ENCODE measurements around the gene ENOX2.
A peak's percentile ranks its signal among the peaks of the same experiment; 100 is the strongest.
"Not testable (repeated sequence)": the region's sequence is repeated elsewhere in the genome, so short reads cannot be mapped to it uniquely, and the experiment has no call there.

Gene ENOX2

DNA sequence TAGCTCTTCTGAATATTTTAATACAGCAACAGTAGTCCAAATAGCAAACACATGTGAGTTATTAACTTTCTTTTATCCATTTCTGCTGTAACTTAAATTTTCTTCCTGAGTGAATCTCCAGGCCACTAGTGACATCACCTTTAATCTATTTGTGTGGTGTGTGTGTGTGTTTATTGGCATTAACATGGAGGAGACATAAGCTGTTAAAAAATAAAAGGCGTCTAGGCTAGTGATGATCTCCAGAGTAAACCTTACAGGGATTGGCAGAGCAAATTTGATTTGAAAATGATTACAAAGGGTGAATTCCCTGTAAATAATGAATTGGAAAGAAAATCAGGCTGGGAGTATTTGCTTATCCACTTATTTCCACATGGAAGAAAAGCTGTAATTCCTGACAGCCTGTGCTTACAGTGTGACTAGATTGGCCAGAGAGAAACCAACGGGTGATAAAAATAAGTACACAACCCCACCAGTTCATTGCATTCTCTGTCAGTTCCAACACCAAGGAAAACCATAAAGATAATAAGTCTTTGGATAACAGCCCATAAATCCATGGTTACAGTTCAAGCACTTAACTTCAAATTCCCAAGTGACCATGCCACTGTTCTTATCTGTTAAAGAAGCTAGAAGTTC, 186.1 kb downstream of the ENOX2 start:
- no peak for DNase-seq
- intact Hi-C loops (cut with DNase I) = no loop called here

- intact Hi-C loops (cut with DNase I) = no loop called here
- peak in 1 of 42 donors; percentile 42 for DNase-seq
Measured at GRCh38 chrX:130716346-130716745, 186.7 kb downstream of the ENOX2 start.

DNA sequence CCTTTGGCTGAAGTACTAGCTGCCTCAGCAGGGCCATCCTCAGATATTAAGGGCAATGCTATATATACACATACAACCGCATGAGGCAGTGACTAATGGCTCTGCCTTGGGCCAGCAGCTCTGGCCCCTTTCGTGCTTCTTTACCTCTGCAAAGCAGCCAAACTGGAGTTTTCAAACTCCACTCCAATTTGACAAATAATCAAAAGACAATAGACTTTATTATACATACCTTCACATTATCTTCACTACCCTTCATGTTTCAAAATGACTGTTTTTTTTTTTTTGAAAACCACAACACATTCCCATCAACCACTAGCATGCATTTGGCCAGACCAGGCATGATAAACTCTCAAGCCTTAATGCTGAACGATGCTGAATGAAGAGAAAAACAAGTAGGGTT, 187.7 kb downstream of the ENOX2 start:
- intact Hi-C loops (cut with DNase I) = no loop called here
- no peak for DNase-seq

DNA sequence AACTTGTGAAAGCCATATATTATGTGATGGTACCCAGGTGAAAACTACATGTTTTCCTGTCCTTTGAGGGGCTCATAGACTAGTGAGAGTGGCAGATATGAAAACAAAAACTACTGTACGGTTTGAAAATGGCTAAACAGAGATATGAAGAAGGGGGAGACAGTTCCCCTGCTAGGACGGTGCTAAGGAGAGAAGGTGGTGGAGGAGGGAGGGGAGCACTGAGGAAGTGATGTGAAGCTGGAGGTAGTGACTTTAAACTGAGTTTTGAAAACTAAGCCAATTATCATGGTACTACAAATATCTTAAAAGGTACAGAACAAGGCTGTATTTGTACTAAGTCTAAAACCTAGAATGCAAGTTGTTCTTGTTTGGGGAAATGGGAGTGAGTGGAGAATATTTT, 188.3 kb downstream of the ENOX2 start:
- DNase-seq = no peak
- intact Hi-C loops (cut with DNase I) = no loop called here

DNA sequence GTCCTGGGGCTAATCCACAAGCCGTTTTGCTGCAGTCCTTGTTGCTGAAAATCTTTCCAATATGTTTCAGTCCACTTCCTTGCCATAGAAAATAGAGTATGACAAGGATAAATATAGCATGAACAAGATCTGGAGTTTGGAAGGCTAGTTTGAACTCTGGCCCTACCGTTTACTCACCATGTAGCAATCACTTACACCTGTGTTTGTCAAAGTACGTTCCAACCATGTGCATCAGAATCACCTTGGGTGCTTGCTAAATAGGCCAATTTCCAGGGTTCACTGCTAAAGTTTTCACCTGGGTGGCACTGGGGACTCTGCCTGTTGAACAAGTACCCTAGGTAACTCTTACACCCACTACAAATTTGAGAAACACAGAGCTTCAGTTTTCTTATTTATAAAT, 188.9 kb downstream of the ENOX2 start:
- intact Hi-C loops (cut with DNase I) = no loop called here
- DNase-seq = no peak

DNA sequence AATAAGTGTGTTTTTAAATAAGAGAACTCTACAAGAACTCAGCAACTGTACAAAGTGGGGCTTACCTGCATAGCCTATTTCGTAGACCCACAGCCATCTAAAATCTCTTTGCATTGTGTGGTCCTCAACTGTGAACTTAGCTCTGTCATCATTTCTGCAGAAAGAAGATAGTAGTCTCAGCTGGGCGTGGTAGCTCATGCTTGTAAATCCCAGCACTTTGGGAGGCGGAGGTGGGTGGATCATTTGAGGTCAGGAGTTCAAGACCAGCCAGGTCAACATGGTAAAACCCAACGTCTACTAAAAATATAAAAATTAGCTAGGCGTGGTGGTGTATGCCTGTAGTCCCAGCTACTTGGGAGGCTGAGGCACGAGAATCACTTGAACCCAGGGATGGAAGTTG, 193.8 kb downstream of the ENOX2 start:
- intact Hi-C loops (cut with DNase I); DNase-seq: not testable (repeated sequence)

DNA sequence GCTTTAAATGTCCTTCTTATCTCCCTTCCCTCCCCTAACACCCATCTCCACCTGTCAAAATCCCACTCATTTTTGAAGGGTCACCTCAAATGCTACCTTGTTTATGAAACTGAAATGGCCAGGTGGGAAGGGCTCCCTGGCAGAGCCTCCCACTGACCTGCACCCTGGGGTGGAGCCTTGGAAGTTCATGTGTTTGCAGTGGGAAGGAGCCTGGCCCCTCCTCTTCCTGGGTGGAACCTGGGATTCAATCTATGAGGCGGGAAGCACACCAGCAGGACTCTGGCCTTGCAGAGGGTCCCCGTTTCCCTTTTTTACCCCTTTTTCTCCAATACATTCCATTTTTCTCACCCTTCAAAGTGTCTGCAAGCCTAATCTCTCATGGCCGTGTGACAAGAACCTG, 197.4 kb downstream of the ENOX2 start:
- DNase-seq = no peak
- intact Hi-C loops (cut with DNase I) = no loop called here

DNA sequence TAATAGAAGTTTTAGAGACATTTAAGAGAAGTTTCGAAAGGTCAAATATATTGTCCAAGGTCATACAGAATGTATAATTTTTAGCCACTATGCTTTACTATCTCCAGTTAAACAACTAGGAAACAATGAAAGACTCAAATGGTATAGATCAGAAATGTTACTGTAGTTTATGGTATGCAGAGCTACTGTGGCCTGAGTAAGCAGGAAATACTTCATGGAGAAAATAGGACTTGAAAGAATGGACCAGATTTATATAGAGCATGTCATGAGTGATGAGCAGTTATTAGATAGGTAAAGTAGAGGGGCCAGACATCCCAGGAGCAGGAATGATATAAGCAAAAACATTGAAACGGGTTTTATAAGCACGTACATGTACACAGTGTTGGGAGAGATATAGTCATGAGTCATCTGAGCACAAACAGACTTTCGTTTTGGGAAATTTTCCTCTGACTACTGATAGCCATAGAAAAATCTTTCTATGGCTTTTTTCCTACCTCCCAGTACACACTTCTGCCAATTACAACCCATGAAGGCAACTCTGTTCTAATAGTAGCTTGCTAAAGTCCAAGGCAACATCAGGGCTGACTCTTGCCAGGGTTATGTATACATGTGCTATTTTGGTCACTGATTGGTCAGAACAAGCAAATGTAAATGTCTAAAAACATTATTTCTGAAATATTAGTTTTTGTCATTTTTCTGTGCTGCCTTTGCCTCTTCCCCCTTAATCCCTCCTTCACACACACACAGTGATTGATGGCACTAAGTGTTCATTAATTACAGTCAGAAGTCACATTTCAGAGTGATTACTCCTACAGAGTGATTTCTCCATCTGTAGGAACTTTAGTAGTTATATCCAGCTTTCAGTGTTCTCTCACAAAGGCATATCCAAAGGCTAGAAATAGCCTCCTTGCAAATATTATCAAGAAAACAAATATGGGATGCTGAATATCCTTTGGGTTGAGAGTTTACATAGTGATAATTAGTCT, 198.7 kb downstream of the ENOX2 start:
- intact Hi-C loops (cut with DNase I) = no loop called here

DNA sequence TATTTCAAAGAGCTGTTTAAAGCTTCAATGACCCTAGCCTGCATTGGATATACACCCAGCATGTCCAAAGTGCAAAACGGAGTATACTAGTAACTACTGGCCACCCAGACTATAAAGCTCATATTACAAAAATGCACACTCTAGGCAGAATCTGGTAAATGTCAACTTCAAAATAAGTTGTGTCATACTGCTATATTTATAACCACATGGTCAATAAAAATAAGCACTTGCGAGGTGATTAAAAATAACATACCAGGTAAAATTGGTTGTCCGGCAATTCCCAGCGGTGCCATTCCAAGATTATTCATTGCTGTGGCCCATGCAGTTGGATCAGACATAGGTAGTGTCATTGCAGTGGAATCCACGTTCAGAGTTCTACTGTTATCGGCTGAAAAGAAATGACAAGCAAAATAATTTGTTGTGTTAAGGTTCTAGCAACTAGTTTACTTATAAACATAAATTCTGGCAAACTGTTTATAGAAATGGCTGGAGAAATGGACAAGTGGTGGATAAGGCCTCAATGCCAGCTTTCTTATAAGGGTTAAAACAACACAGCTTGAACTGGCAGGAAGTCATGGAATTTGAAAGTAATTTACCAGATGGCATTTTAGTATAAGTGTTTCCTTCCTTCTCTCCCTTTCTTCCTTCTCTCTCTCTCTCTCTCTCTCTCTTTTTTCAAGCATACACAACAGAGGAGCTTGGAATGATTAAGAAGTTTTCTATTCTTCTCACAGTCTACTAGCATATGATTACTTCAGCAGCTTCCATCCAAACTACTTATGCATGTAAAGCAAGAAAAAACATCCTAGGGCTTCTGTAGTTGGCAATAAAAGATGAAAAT, 199.9 kb downstream of the ENOX2 start:
- intact Hi-C loops (cut with DNase I) = no loop called here
- DNase-seq = no peak

More for the DNA sequence above, 198.7 kb downstream of the ENOX2 start:
- no peak for DNase-seq

- intact Hi-C loops (cut with DNase I) = no loop called here
Measured at GRCh38 chrX:130700629-130701028, 202.4 kb downstream of the ENOX2 start.

GRCh38 chrX:130699618-130700017, 203.4 kb downstream of the ENOX2 start:
- intact Hi-C loops (cut with DNase I) = no loop called here
- no peak for DNase-seq

More at GRCh38 chrX:130700629-130701028, 202.4 kb downstream of the ENOX2 start:
- no peak for DNase-seq

GRCh38 chrX:130696542-130696941, 206.5 kb downstream of the ENOX2 start:
- no peak for DNase-seq
- intact Hi-C loops (cut with DNase I) = no loop called here

DNA sequence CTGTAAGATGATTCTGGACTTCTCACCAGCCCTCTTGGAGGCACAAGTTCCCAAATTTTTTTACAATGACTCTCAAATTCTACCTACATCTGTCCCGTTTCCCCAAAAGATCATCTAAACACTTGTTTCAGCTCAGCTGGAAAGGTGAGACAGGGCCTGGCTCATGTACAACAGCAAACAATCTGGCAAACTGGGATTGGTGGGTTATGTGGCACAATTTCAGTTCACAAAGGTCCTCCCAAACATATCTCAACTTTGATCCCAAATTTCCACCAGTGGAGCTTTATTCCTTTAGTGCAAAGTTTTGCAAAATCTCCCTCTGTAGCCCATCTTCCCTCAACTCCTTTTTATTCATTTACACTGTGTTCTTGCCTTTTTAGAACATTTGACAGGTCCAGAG, 207.1 kb downstream of the ENOX2 start:
- DNase-seq = no peak
- intact Hi-C loops (cut with DNase I) = no loop called here

GRCh38 chrX:130694983-130695382, 208.0 kb downstream of the ENOX2 start:
- intact Hi-C loops (cut with DNase I) = no loop called here
- DNase-seq = no peak

- DNase-seq = no peak
- intact Hi-C loops (cut with DNase I) = no loop called here
Measured at GRCh38 chrX:130691576-130691975, 211.4 kb downstream of the ENOX2 start.

DNA sequence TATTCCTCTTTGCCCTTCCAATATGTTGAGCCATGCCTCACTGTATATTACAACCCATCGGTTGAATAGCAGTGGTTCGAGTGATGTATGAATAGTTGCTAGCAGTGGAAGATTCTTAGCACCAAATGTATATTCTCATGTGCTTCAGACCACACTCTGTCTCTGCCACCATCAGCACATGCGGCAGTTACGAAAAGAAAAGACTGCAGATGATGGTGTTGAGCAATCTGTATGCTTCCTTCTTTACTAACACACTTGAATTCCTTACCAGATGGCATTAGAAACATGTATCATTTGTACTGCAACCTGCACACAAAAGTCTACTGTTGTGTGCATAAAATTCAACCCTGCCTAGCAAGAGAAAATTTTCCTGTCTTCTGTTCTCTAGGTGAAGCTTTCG, 214.6 kb downstream of the ENOX2 start:
- intact Hi-C loops (cut with DNase I) = no loop called here
- DNase-seq = no peak

DNA sequence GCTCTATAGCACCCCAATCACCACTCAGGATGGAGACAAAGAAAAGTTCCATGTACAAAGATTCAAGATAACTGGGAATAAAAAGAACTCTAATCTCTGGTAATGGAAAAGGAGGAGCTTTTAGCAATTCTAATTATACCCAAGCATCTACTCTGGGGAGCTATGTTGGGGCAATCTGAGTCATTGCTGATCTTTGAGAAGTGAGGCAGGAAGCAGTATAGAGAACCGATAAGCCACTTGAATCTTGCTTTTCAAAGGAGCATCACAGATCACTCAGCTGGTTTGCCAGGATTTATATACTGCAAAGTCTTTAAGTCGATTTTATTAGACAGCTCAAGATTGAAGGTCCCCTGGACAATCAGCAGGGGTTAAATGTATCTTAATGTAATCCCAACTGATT, 220.0 kb downstream of the ENOX2 start:
- DNase-seq = peak in 4 of 42 donors; percentile 1 to 34 (median 11)
- intact Hi-C loops (cut with DNase I) = no loop called here

- no peak for DNase-seq
Measured at GRCh38 chrX:130680164-130681035, 222.6 kb downstream of the ENOX2 start.

GRCh38 chrX:130676861-130677260, 226.1 kb downstream of the ENOX2 start:
- no peak for DNase-seq
- intact Hi-C loops (cut with DNase I) = no loop called here

More at GRCh38 chrX:130680164-130681035, 222.6 kb downstream of the ENOX2 start:
- intact Hi-C loops (cut with DNase I) = no loop called here
